Suprapubic skin (tissue), 4 donors: ENCODE data around the gene FASTK.

Experiments used
- EP300 ChIP-seq: sonication (generic); formaldehyde crosslinking; IDR thresholded peaks from one replicate; pipeline ENCODE4 v1.6.1; 2017; ENCODE audit warnings: antibody characterized with exemption
- POLR2A ChIP-seq, 2 donors: fragments of 450-650 bp; IDR thresholded peaks; one replicate each; pipeline ENCODE4 v1.6.1; 2017; ENCODE audit warnings: antibody characterized with exemption in 2 of 2, mild to moderate bottlenecking in 2 of 2, moderate library complexity in 2 of 2
- POLR2AphosphoS5 ChIP-seq, 3 donors: sonication (generic); formaldehyde crosslinking; IDR thresholded peaks; one replicate each; pipeline ENCODE4 v1.6.1; 2017; ENCODE audit warnings: antibody characterized with exemption in 3 of 3
- TF ChIP-seq, protein P1 (sequence below), 2 donors: fragments of 200-600 bp in 1 of 2; fragments of 450-650 bp in 1 of 2; sonication (generic) in 1 of 2; IDR thresholded peaks; one replicate each; pipeline ENCODE4 v1.5.1; 2016 to 2019; ENCODE audit warnings: antibody characterized with exemption in 2 of 2, mild to moderate bottlenecking in 1 of 2, moderate library complexity in 1 of 2

DNA sequence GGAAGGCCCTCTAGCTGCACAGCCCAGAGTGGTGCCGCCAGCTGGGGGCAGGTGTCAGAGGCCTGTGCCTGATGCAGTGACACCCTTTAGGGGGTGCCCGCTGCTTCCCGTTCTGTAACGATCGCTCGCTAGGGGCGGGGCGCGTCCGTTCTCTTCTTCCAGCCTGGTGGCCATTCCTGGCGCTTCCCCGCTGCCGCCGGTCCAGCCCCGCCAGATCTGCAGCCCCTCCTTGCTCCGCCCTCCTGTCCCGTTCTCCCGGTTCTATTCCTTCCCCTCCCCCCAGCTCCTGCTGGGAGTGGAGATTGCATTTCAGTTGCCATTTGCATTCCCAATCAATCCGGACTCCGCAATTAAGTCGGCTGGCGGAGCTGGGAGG lies 44.8 kb upstream of the FASTK start:
- TF ChIP-seq, protein P1, sequence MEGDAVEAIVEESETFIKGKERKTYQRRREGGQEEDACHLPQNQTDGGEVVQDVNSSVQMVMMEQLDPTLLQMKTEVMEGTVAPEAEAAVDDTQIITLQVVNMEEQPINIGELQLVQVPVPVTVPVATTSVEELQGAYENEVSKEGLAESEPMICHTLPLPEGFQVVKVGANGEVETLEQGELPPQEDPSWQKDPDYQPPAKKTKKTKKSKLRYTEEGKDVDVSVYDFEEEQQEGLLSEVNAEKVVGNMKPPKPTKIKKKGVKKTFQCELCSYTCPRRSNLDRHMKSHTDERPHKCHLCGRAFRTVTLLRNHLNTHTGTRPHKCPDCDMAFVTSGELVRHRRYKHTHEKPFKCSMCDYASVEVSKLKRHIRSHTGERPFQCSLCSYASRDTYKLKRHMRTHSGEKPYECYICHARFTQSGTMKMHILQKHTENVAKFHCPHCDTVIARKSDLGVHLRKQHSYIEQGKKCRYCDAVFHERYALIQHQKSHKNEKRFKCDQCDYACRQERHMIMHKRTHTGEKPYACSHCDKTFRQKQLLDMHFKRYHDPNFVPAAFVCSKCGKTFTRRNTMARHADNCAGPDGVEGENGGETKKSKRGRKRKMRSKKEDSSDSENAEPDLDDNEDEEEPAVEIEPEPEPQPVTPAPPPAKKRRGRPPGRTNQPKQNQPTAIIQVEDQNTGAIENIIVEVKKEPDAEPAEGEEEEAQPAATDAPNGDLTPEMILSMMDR (IDR thresholded peaks at IDR 0.05), result no peak
- TF ChIP-seq POLR2A (IDR thresholded peaks at IDR 0.05) (no peak), POLR2AphosphoS5 (IDR thresholded peaks at IDR 0.05) (no peak), EP300 (no peak)
